ENCODE results near the gene OR5M3.

OR5M3 gene

DNA sequence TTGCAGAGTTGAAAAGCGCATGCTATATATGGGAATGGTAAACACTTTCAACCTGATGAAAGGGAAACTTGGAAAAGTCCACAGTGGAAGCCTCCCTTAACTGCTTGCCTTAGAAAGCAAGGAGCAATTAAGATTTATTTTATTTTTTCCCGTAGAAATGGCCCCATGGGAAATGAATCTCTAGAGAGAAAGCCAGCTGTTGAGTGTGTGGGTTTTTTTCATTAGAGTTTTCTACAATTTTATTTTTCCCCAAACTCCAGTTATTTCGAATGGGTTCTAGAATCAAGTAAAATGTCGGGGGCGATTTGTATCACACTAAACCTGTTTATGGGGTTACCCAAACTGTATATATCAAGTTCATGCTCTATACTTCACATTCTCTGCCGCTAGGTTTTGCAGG, at the start of gene OR5M3:
Gene OR5M3, minus strand, starts transcription at position 101 of the 400 bp plus-strand sequence. CDS start 2,855 bp downstream, outside the sequence.
- no peak for DNase-seq

DNA sequence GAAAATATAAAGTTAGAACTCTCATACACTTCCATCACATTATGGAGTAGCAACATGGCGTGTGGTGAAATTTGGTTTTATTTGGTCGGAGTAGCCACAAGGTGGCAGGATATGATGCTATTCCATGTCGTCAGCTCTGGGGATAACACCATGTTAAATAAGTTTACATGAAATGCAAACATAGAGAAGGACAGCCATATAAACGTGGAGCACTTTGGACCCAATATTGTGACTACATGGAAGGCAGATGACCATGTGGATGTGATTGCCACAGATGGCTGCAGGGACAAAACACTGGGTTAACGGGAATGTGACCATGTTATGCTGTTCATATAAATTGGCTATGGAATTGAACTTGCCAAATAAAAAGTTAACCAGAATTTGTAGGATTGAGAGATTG, 48.9 kb upstream of the OR5M3 start:
- no peak for DNase-seq

DNA sequence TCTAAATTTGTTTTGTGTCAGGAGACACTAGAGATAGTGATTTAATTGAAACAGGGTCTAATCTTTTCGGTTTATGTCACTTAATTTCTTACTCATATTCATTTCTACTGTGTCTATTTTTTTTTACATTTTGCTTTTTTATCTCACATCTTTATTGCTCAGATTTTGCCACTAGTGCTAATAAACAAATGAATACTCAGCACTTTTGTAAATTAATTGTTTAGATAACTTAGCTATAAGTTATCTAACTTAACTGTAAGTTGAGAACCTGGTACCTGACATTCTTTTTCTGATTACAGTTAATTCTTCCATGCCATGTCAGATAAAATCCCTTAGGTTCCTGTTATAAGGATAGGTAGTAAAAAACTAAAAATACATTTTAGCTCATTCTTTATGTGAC, 40.1 kb upstream of the OR5M3 start:
- DNase-seq = no peak

DNA sequence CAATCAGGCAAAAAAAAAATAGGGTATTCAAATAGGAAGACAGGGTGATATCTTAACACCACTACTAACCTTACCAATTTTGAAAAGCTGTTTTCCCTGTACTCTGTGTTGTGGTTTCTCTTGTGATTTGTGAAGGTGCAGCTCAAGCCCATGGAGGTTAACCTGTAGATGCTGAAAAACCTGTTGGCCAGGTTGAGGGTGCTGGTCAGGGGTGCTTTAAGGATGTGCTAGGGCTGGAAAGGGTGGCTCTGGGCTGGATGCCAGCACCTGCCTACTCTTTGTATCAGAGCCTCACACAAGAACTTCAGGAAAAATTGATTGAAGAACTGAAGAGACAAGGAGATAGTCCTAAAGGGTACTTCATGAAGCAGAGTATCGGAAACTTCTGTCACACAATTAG, 36.3 kb upstream of the OR5M3 start:
- no peak for DNase-seq

DNA sequence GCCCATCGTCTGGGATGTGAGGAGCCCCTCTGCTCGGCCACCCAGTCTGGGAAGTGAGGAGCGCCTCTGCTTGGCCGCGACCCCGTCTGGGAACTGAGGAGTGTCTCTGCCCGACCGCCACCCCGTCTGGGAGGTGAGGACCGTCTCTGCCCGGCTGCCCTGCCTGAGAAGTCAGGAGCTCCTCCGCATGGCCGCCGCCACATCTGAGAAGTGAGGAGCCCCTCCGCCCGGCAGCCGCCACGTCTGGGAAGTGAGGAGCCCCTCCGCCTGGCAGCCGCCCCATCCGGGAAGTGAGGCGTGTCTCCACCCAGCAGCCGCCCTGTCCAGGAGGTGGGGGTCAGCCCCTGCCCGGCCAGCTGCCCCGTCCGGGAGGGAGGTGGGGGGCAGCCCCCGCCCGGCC, 23.9 kb upstream of the OR5M3 start:
- DNase-seq = no peak

DNA sequence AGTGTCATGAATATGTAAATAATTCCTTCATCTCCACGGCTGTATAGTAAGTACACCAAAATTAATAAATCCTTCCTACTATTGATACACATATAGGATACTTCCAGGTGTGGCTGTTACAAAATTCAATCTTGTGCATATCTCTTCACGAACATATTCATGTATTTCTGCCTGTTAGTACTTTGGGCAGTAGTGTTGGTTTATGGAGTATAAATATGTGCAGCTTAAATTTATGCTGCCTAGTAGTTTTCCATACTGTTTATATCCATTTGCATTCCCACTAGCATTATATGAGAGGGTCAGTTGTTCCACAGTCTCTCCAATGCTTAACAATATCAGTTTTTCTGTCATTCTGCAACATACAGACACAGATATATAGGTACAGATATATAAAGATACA, 22.0 kb upstream of the OR5M3 start:
- no peak for DNase-seq

DNA sequence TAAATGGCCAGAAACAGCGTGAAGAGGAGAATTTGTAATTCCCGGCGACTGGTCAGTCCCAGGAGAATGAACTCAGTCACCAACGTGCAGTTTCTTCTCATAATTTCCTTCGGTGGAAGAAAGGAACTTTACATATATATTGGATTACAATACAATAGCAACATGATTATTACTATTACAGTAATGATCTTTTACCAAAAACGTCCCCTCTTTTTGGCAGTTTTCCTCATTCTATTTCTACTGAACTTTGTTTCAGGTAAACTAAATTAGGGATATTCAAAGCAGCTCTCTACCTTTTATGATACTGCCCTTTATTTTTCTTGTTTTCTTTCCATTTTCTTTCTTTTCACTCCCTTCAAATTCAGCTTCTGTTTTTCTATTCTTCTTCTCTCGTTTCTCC, 18.1 kb upstream of the OR5M3 start, which contains the start of gene OR5M8:
Gene OR5M8, minus strand, starts transcription at position 101 of the 400 bp plus-strand sequence. Its CDS starts 0 bp downstream, at position 101.
- no peak for DNase-seq

DNA sequence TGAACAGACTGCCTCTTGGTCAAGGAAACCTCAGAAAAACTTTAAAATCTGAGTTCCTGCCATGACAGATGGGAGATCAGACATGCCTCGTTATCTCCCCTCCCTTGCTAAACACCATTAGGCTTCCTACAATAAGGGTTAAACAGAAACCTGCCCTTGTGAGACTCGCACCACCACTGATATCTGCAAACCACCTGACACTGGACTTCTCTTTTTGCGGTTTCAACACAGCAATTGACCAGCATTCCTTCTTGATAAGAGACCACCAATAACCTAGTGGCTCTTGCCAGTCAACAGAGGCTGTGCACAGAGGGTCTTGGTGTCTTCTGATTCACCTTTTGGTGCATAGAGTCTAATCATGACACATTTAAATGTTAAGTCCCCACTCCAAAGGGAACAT, 13.6 kb upstream of the OR5M3 start:
- no peak for DNase-seq

DNA sequence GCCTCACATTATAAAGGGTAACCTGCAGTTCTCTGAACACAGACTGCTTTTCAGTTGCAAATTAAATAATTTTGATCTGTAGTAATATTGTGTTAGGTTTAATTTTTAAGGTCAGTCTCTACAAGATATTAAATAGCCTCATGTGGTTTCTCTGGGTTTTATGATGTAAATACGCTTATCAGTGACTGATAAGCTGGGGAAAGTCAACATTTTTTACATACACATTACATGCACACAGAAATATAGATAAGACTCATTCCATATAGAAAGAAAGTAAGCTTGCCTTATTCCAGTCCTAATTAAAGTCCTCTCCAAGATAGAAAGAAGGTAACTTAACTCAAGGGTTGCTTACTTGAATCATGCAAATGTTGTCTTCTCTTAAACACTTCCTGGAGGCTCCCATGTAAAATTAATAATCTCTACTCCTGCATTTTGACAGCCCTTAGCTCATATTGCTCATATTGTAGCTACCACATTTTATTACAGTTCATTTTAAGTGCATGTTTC, 1.6 kb upstream of the OR5M3 start:
- no peak for DNase-seq

DNA sequence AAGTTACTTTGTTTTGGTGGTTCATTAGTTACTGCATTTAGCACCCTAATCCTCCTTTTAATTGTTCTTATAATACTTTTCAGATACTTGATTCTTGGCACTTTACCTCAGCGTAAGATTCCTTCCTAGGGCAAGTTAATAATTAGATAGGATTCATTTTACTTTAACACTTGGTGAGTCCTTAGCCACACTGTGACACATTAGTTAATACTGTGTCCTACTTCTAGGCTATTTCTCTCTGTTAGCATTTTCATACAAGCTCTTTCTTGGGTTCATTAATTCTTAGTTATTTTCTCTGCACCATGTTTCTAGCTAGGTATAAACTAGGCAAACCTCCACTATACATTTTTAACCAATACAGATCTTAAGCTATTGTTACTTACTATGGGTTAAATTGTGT, 16.1 kb downstream of the OR5M3 start:
- no peak for DNase-seq

DNA sequence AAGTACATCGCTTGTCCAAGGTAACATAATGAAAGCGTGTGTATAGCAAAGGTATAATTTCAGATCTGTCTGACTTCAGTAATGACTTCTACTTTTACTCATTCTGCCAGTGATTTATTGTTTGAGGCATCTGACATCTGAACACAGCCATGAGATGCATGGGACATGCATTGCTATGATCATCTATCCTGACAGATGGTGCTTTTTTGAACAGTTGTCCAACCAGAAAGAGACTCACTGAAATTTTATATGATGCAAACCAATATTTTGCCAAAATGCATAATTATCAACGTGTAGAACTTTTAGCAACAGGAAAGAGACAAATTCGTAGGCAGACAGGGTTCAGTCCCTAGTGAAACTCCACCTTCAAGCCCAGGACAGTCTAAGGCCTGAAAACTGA, 19.6 kb downstream of the OR5M3 start:
- DNase-seq = no peak
